ENCODE results near the gene M6PR. TPM values are rescaled to one million over a fixed set of nuclear protein-coding genes. Genes with fewer than 3 reads are reported as not detected.
"Not testable (repeated sequence)": the region's sequence is repeated elsewhere in the genome, so short reads cannot be mapped to it uniquely, and the experiment has no call there.

The M6PR gene
- total RNA-seq, 5 donors from 2014 or later (not counting 1 experiment from before 2014, with no cell fraction given): 162 to 189 (median 187) TPM

DNA sequence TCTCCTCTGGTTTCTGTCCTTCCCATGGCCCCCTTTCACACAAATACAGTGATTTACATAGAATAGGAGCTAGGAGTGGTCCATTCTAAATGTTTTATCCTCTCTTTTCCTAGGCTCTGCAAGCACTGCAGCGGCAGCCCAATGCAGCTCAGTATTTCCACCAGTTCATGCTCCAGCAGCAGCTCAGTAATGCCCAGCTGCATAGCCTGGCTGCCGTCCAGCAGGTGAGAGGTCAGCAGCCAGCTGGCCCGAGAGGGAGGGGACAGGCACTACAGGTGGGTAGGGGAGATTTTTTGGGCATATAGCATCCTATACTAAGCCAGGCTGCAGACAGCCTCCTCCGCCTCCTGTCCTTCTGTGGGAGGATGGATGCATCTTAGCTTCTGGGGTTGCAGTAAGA, 29.8 kb downstream of the M6PR start:
- ATAC-seq (replicated peaks in 1 of 4); H3K27ac ChIP-seq (ENCODE audit: low read length); H3K9me3 Mint-ChIP-seq; H3K9me3 ChIP-seq; H3K4me3 Mint-ChIP-seq; DNase-seq; H3K27ac Mint-ChIP-seq; H3K4me1 Mint-ChIP-seq; POLR2A ChIA-PET; H3K27me3 ChIP-seq (replicated peaks in 1 of 2; ENCODE audit: control insufficient read depth in 2 of 2, extremely low read depth in 1 of 2, insufficient read depth in 2 of 2, low read length in 1 of 2); H3K27me3 Mint-ChIP-seq; H3K4me3 ChIP-seq (ENCODE audit: control insufficient read depth in 1 of 2, extremely low read depth in 1 of 2, low read length in 1 of 2): not testable (repeated sequence)
- H3K4me1 ChIP-seq (ENCODE audit: control insufficient read depth in 1 of 2, extremely low read depth in 1 of 2, insufficient read depth in 2 of 2, low read length in 2 of 2): peaks cover 8 to 15% of the 10 kb centered on the region in 2 experiments
- no CpG with 5 or more reads among the region's 4 CpGs for WGBS (ENCODE audit: insufficient coverage)
- CTCF ChIA-PET: interaction anchor here in 1 of 2 donors (0.8 kb wide), 1 partner anchor 117 kb away, joined by 3 read pairs; no protein-coding TSS in a partner anchor
- H3K36me3 Mint-ChIP-seq: peaks cover 32% of the 10 kb centered on the region
- peaks cover 4 to 42% of the 10 kb centered on the region in 2 donors for H3K36me3 ChIP-seq (ENCODE audit: control insufficient read depth in 2 of 2, extremely low read depth in 1 of 2, insufficient read depth in 1 of 2, low read length in 1 of 2)

DNA sequence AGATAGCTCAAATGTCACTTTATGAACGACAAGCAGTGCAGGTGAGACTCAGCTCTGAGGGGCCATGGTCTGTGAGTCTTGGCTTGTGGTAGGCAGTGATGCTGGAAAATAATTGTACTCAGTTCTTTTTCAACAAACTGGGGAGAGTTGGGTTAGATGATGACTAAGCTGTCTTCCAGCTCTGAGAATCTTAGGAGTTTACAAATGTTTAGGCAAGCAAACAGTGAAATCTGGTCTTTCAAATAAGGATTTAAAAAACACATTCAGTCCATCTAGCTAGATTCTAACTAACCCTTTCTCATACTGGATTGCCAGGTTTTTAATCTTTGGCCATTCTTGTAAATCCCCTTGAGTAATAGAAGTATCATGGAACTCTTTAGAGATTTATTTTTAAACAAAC, 31.7 kb downstream of the M6PR start:
- H3K4me3 Mint-ChIP-seq: no peak overlapping the region
- Histone ChIP-seq H3K9me3 (no peaks in the 10 kb centered on the region), H3K4me1 (ENCODE audit: control insufficient read depth in 1 of 2, extremely low read depth in 1 of 2, insufficient read depth in 2 of 2, low read length in 2 of 2) (peaks cover 13 to 21% of the 10 kb centered on the region in 2 experiments), H3K27ac (ENCODE audit: low read length) (no peak overlapping the region), H3K4me3 (ENCODE audit: control insufficient read depth in 1 of 2, extremely low read depth in 1 of 2, low read length in 1 of 2) (no peak overlapping the region), H3K36me3 (ENCODE audit: control insufficient read depth in 2 of 2, extremely low read depth in 1 of 2, insufficient read depth in 1 of 2, low read length in 1 of 2) (peaks cover 4 to 36% of the 10 kb centered on the region in 2 donors), H3K27me3 (replicated peaks in 1 of 2; ENCODE audit: control insufficient read depth in 2 of 2, extremely low read depth in 1 of 2, insufficient read depth in 2 of 2, low read length in 1 of 2) (no peaks in the 10 kb centered on the region)
- peak overlapping the region in 1 of 2 donors; percentile 56 for H3K27ac Mint-ChIP-seq
- no peaks in the 10 kb centered on the region for H3K9me3 Mint-ChIP-seq
- no peak for ATAC-seq (replicated peaks in 1 of 4)
- ChIA-PET POLR2A (no interaction called here), CTCF (interaction anchor here (0.9 to 2.3 kb wide), 4 partner anchors 32 to 373 kb away, joined by 3 to 8 read pairs (median 4); partner anchors contain the start of gene M6PR (in 1 of the 2))
- H3K27me3 Mint-ChIP-seq: no peaks in the 10 kb centered on the region
- 80% methylated on average over 1 of the region's 1 CpG for WGBS (ENCODE audit: insufficient coverage)
- peaks cover 14% of the 10 kb centered on the region in 3 donors for H3K4me1 Mint-ChIP-seq
- no peak for DNase-seq
- H3K36me3 Mint-ChIP-seq: peaks cover 26% of the 10 kb centered on the region

DNA sequence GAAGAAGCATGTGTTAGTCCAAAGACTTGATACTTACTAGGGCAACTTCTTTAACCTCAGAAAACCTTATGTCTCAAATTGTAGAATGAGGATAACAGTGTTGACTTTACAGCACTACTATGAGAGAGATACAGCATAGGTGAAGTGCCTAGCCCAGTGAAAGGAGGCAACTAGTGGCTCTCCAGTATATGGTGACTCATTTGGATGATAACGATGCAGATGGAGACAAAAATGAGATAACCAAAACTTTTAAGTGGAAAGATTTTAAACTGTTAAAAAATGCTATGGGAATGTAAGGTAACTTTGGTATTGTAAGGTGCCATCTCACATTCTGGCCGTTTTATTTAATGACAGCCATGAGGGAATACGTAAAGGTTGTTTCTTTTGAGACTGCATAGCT, 32.4 kb downstream of the M6PR start:
- H3K27me3 ChIP-seq (replicated peaks in 1 of 2; ENCODE audit: control insufficient read depth in 2 of 2, extremely low read depth in 1 of 2, insufficient read depth in 2 of 2, low read length in 1 of 2): no peaks in the 10 kb centered on the region
- CTCF ChIA-PET: interaction anchor here (1.1 to 2.3 kb wide), 3 partner anchors 57 to 373 kb away, joined by 3 to 8 read pairs (median 4); no protein-coding TSS in a partner anchor
- no peak overlapping the region for H3K4me3 Mint-ChIP-seq

DNA sequence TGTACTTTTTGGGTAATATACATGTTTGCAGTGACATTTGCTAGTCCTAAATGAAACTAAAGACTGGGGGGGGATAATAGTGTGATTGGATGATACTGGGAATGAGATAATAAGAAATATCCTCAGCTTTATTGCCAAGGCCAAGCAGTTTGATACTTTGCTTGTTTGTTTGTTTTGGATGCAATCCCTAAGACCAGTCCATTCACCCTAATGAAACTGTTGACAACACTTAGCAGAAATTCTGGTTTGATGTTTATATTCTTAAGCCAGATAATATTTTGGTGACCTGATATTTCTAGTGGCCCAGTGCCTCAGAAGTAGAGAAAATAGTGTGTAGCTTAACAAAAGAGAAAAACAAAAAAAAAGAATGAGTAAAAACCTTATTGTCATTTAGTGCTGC, 33.3 kb downstream of the M6PR start:
- DNase-seq (no peak), ATAC-seq (replicated peaks in 1 of 4) (no peak)
- H3K9me3 Mint-ChIP-seq: no peaks in the 10 kb centered on the region
- H3K27me3 Mint-ChIP-seq: no peaks in the 10 kb centered on the region
- H3K27me3 ChIP-seq (replicated peaks in 1 of 2; ENCODE audit: control insufficient read depth in 2 of 2, extremely low read depth in 1 of 2, insufficient read depth in 2 of 2, low read length in 1 of 2): no peaks in the 10 kb centered on the region
- no peak overlapping the region for H3K27ac ChIP-seq (ENCODE audit: low read length)
- POLR2A ChIA-PET: interaction anchor here in 1 of 2 donors (0.5 kb wide), 1 partner anchor 181 kb away, joined by 4 read pairs; no protein-coding TSS in a partner anchor
- H3K4me3 ChIP-seq (ENCODE audit: control insufficient read depth in 1 of 2, extremely low read depth in 1 of 2, low read length in 1 of 2): no peak overlapping the region
- H3K4me1 ChIP-seq (ENCODE audit: control insufficient read depth in 1 of 2, extremely low read depth in 1 of 2, insufficient read depth in 2 of 2, low read length in 2 of 2): peaks cover 13 to 21% of the 10 kb centered on the region in 2 experiments
- no peak overlapping the region for H3K27ac Mint-ChIP-seq
- CTCF ChIA-PET: interaction anchor here (0.6 to 3.4 kb wide), 3 partner anchors 34 to 372 kb away, joined by 3 to 22 read pairs (median 8); partner anchors contain the start of gene M6PR (in 1 of the 2)
- no peak overlapping the region for H3K4me3 Mint-ChIP-seq
- H3K9me3 ChIP-seq: no peaks in the 10 kb centered on the region
- H3K36me3 ChIP-seq (ENCODE audit: control insufficient read depth in 2 of 2, extremely low read depth in 1 of 2, insufficient read depth in 1 of 2, low read length in 1 of 2): peaks cover 4 to 21% of the 10 kb centered on the region in 2 donors
- H3K4me1 Mint-ChIP-seq: peaks cover 15 to 17% (median 17%) of the 10 kb centered on the region in 3 donors
- H3K36me3 Mint-ChIP-seq: peaks cover 16% of the 10 kb centered on the region

More for the DNA sequence above, 32.4 kb downstream of the M6PR start:
- Histone ChIP-seq H3K27ac (ENCODE audit: low read length) (no peak overlapping the region), H3K4me1 (ENCODE audit: control insufficient read depth in 1 of 2, extremely low read depth in 1 of 2, insufficient read depth in 2 of 2, low read length in 2 of 2) (peaks cover 13 to 21% of the 10 kb centered on the region in 2 experiments), H3K4me3 (ENCODE audit: control insufficient read depth in 1 of 2, extremely low read depth in 1 of 2, low read length in 1 of 2) (no peak overlapping the region), H3K9me3 (no peaks in the 10 kb centered on the region), H3K36me3 (ENCODE audit: control insufficient read depth in 2 of 2, extremely low read depth in 1 of 2, insufficient read depth in 1 of 2, low read length in 1 of 2) (peaks cover 4 to 29% of the 10 kb centered on the region in 2 donors)
- H3K27me3 Mint-ChIP-seq: no peaks in the 10 kb centered on the region
- 85% methylated on average over 3 of the region's 3 CpGs for WGBS (ENCODE audit: insufficient coverage)
- POLR2A ChIA-PET: interaction anchor here in 1 of 2 donors (0.7 kb wide), 1 partner anchor 939 kb away, joined by 3 read pairs; no protein-coding TSS in a partner anchor
- H3K36me3 Mint-ChIP-seq: peaks cover 20% of the 10 kb centered on the region
- no peak for ATAC-seq (replicated peaks in 1 of 4)
- peaks cover 15 to 17% (median 17%) of the 10 kb centered on the region in 3 donors for H3K4me1 Mint-ChIP-seq
- H3K27ac Mint-ChIP-seq: no peak overlapping the region
- no peak for DNase-seq
- H3K9me3 Mint-ChIP-seq: no peaks in the 10 kb centered on the region

DNA sequence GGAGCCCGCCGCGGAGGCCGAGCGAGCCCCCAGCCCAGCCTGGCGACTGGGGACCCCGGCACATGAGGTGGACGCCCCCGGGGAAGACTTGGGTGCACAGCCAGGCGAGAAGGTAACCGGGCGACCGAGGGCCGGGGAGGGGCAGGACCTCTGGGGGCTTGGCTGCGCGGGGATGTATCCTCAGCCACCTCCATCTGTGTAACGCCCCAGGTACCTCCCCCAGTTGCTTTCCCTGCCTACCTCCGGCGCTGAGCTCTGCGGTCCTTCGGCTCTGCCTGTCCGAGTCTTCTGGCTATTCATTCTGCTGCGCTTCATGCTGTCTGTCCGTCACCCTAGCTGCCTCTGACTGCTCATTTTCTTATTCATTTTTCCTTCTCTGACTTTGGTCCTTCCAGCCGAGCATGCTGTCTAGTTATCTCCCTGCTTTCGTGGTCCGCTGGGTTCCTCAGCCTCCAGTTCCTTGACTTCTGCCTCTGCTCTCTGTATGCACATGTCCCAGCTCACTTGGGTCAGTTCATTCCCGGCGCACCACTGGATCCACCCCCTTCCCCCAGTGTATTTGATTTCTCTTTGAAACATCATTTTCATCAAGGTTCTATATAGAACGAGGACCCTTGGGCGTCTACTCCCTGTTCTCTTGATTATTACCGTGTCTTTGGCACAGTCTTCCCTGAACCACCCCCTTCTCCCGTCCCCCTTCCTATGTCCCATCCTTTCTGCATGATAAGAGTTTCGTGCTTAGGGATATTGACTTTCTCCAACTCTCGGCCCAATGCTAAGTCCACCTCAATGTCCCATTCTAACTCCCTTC, 34.5 kb downstream of the M6PR start:
- Mint-ChIP-seq H3K4me3 (no peak overlapping the region), H3K27me3 (no peaks in the 10 kb centered on the region), H3K9me3 (no peaks in the 10 kb centered on the region), H3K4me1 (peaks cover 15 to 17% (median 17%) of the 10 kb centered on the region in 3 donors), H3K36me3 (peaks cover 10% of the 10 kb centered on the region), H3K27ac (no peak overlapping the region)
- Histone ChIP-seq H3K9me3 (no peaks in the 10 kb centered on the region), H3K4me1 (ENCODE audit: control insufficient read depth in 1 of 2, extremely low read depth in 1 of 2, insufficient read depth in 2 of 2, low read length in 2 of 2) (peaks cover 13 to 21% of the 10 kb centered on the region in 2 experiments), H3K27ac (ENCODE audit: low read length) (peak overlapping the region; percentile 15), H3K4me3 (ENCODE audit: control insufficient read depth in 1 of 2, extremely low read depth in 1 of 2, low read length in 1 of 2) (peak overlapping the region; percentile 55 to 94), H3K27me3 (replicated peaks in 1 of 2; ENCODE audit: control insufficient read depth in 2 of 2, extremely low read depth in 1 of 2, insufficient read depth in 2 of 2, low read length in 1 of 2) (no peaks in the 10 kb centered on the region), H3K36me3 (ENCODE audit: control insufficient read depth in 2 of 2, extremely low read depth in 1 of 2, insufficient read depth in 1 of 2, low read length in 1 of 2) (peaks cover 0 to 14% of the 10 kb centered on the region in 2 donors)
- 3% methylated on average over 27 of the region's 35 CpGs for WGBS (ENCODE audit: insufficient coverage)
- CTCF ChIA-PET: interaction anchor here in 1 of 2 donors (0.6 to 3.4 kb wide), 4 partner anchors 24 to 157 kb away, joined by 3 to 22 read pairs (median 6); partner anchors contain the start of gene M6PR
- peak; percentile 82 to 88 (median 87) for ATAC-seq (replicated peaks in 1 of 4)
- POLR2A ChIA-PET: interaction anchor here in 1 of 2 donors (0.6 kb wide), 1 partner anchor 83 kb away, joined by 3 read pairs; no protein-coding TSS in a partner anchor
- DNase-seq: peak; percentile 13 to 72 (median 43)

DNA sequence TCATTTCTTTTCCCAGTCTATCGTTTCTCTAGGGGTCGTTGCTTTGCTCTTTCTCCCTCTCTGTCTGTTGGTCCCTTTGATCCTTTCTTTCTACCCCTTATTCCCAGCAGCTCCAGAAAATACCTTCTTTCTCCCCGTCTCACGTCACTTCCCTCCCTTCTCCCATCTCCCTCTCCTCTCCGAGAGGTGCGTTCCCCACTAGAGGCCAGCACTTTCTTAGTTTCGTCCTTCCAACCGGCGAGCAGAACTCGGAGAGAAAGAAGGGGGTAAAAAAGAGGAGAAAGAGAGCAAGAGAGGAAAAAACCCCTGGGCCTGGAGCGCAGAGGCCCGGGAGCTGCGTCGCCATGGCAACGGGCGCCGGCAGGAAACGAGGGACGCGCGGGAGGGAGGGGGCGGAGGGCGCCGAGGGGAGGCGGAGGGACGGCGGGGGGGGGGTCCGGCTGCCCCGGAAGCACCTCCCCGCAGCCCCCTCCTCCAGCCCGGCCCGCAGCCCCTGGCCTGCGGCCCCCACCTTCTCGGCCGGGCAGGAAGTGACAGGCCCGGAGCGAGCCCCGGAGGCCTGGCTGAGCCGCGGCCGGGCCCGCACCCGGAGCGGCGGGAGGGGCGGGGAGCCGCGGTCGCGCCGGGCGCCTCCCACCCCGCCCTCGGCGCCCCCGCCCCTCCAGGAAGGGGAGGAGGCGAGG, 35.3 kb downstream of the M6PR start, which contains the start of gene PHC1:
Gene PHC1 (plus strand): TSS at position 477 of the 683 bp plus-strand sequence. CDS start 3,169 bp downstream, outside the sequence.
- H3K4me3 ChIP-seq (ENCODE audit: control insufficient read depth in 1 of 2, extremely low read depth in 1 of 2, low read length in 1 of 2): peak within 1 kb of the TSS; percentile 64 to 94
- ChIA-PET POLR2A (interaction anchor here in 1 of 2 donors (0.6 kb wide), 1 partner anchor 83 kb away, joined by 3 read pairs; no protein-coding TSS in a partner anchor), CTCF (interaction anchor here in 1 of 2 donors (0.6 to 3.4 kb wide), 6 partner anchors 8 to 697 kb away, joined by 3 to 22 read pairs (median 5); partner anchors contain the start of gene M6PR)
- not testable (repeated sequence) for H3K36me3 Mint-ChIP-seq; H3K27me3 Mint-ChIP-seq; H3K36me3 ChIP-seq (ENCODE audit: control insufficient read depth in 2 of 2, extremely low read depth in 1 of 2, insufficient read depth in 1 of 2, low read length in 1 of 2); H3K9me3 ChIP-seq; H3K27me3 ChIP-seq (replicated peaks in 1 of 2; ENCODE audit: control insufficient read depth in 2 of 2, extremely low read depth in 1 of 2, insufficient read depth in 2 of 2, low read length in 1 of 2); H3K9me3 Mint-ChIP-seq
- peak within 1 kb of the TSS in 2 of 3 donors; percentile 81 to 88 for H3K4me3 Mint-ChIP-seq
- ATAC-seq (replicated peaks in 1 of 4): peak; percentile 74 to 77 (median 76)
- 4% methylated on average over 2 of the region's 57 CpGs for WGBS (ENCODE audit: insufficient coverage)
- peak within 1 kb of the TSS; percentile 92 for H3K27ac ChIP-seq (ENCODE audit: low read length)
- H3K4me1 Mint-ChIP-seq: peaks cover 15 to 17% (median 17%) of the 10 kb centered on the region in 3 donors
- DNase-seq: peak; percentile 49 to 91 (median 70)
- H3K27ac Mint-ChIP-seq: peak within 1 kb of the TSS; percentile 93
- peaks cover 13 to 21% of the 10 kb centered on the region in 2 experiments for H3K4me1 ChIP-seq (ENCODE audit: control insufficient read depth in 1 of 2, extremely low read depth in 1 of 2, insufficient read depth in 2 of 2, low read length in 2 of 2)

All from T-cell (primary cell).